GM18502 (cell line): ENCODE measurements around the gene RCC1.
"Not testable (repeated sequence)": the region's sequence is repeated elsewhere in the genome, so short reads cannot be mapped to it uniquely, and the experiment has no call there.

Experiments
- ATAC-seq: cut with Tn5 transposase; IDR thresholded peaks from one replicate; pipeline ENCODE4 v1.9.1; 2021; ENCODE audit warnings: mild to moderate bottlenecking; ENCODE audit not compliant: unreplicated experiment, poor library complexity

The RCC1 gene

GRCh38 chr1:28540651-28541050 lies 34.8 kb downstream of the RCC1 start:
- no peak for ATAC-seq

- not testable (repeated sequence) for ATAC-seq
Measured at GRCh38 chr1:28541414-28542015, 35.7 kb downstream of the RCC1 start.

DNA sequence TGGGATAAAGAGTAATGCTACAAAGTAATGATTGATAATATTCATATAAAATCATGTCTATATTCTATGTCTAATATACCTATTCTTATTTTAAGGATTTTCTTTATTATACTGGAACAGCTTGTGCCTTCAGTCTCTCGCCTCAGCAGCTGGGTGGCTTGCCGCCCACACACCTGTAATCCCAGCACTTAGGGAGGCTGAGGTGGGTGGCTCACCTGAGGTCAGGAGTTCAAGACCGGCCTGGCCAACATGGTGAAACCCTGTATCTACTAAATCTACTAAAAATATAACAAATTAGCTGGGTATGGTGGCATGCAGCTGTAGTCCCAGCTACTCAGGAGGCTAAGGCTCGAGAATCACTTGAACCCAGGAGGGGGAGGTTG lies 39.4 kb downstream of the RCC1 start:
- no peak for ATAC-seq

DNA sequence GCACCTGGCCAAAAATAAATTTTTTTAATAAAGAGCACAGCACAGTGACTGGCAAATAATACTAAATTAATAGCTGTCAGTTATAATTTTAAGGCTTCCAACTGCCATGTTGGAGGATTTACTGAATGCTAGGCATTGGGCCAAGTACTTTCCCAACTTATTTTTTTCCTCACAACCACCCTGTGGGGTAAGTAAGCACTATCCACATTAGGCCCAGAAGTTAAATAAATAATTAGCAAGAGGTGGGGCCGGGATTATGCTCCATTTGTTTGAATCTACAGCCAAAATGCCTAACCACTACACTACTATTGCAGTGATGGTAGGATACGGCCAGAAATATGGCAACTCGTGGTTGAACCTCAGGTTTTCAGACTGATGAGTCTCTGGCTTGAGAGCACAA lies 42.5 kb downstream of the RCC1 start:
- no peak for ATAC-seq

- no peak for ATAC-seq
Measured at GRCh38 chr1:28551381-28551780, 45.5 kb downstream of the RCC1 start.

DNA sequence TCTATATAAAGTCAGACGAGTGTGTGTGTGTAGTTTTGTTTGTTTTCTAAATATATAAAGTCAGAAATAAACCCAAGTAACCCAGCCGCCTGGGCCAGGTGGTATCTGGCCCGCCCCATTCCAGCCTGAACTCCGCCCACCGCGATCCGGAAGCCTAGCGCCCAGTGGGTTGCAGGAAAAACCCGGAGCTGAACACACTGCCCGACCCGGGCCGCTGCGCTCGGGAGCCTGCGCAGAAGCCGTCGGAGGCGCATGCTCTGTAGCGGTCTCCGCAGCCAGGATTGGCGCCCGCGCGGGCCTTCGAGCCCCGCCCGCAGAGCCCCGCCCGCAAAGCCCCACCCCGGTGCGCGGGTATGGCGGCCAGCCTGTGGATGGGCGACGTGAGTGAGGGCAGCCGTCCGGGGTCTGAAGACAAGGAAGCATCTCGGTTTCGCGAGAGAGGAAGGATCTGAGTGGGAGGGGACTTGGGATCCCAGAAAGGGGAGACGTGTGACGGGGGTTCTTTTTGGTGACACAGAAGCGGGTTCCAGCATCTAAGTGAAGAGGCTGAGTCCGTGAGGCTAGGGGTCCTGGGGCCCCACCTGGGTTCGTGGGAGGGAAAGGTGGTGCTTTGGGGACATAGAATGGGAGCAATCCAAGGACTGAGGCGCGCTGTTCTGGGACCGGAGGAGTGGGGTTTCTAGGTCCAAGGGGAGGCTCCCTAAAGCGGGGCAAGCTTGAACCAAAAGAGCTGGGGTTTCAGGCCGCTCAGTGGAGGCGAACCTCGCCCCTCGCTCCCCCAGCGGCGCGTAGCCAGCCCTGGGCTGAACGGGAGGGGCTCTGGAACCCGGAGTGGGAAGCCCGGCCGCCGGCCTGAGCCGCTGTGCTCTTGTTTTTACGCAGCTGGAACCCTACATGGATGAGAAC lies 47.2 kb downstream of the RCC1 start, which contains the start of gene TRNAU1AP:
Gene TRNAU1AP, plus strand, starts transcription at position 328 of the 906 bp plus-strand sequence. Its CDS starts 26 bp downstream, at position 354.
- ATAC-seq = peak; percentile 88

DNA sequence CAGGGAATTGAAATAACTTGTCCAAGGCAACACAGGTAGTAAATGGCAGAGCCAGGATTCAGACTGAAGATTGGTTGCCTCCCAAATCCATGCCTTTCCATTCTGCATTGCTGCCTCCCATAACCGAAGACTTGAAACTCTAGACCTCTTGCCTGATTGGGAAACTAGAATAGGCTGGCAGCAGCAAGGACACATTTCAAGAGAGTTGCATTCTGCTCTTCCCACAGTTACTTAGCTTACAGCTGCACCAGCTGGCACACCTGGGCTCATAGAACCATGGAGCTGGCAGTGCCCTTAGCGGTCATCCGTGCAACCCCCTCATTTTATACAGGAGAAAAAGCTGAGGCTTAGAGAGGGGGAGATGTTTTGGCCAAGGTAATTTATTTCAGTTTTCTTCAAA lies 55.0 kb downstream of the RCC1 start:
- no peak for ATAC-seq

DNA sequence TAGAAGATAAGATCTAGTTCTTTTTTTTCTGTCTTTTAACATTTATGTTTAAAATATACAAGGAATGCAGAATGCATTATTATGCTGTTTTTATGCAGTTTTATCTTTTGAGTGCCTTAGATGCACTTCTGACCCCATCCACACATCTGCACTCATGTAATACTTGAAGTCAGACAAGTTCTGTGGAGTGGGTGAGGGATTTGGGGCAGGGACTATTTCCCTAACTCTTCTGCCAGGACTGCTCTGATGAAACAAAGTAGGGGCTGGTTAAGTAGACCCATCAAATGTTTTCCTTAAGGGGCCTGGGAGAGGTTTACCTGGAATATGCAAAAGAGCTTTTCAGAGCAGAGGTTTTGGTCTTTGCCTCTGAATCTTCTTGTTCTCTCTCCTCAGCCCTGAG lies 58.5 kb downstream of the RCC1 start:
- no peak for ATAC-seq

GRCh38 chr1:28565040-28565439 lies 59.2 kb downstream of the RCC1 start:
- no peak for ATAC-seq

DNA sequence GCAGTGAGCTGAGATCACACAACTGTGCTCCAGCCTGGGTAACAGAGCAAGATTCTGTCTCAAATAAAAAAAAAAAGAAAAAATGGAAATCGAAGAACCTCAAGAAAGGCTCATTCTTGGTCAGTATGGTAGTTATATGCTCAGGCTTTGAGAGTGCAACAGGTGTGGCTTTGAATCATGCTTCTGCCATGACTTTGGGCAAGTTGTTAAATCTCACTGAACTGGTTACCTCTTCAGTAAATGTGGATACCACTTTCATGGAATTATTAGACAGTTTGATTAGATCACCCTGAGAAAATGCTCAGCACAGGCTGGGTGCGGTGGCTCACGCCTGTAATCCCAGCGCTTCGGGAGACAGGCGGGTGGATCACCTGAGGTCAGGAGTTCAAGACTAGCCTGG lies 59.9 kb downstream of the RCC1 start:
- no peak for ATAC-seq

GRCh38 chr1:28566931-28567330 lies 61.1 kb downstream of the RCC1 start:
- no peak for ATAC-seq

DNA sequence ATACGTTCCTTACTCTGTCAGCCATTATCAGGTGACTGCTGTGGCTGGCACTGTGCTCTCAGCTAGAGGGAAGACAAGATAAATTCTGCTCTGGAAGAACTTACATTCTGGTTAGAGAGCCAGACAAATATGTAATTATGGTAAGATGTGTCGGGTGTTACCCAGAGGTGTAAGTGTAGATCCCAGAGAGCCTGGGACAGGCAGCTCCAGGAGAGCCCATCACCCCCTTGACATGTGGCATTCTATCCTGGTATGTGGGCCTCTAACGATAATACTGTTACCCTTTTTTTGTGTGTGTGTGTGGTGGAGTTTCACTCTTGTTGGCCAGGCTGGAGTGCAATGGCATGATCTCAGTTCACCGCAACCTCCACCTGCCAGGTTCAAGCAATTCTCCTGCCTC lies 66.1 kb downstream of the RCC1 start:
- no peak for ATAC-seq

GRCh38 chr1:28572891-28573290 lies 67.0 kb downstream of the RCC1 start:
- ATAC-seq = not testable (repeated sequence)

DNA sequence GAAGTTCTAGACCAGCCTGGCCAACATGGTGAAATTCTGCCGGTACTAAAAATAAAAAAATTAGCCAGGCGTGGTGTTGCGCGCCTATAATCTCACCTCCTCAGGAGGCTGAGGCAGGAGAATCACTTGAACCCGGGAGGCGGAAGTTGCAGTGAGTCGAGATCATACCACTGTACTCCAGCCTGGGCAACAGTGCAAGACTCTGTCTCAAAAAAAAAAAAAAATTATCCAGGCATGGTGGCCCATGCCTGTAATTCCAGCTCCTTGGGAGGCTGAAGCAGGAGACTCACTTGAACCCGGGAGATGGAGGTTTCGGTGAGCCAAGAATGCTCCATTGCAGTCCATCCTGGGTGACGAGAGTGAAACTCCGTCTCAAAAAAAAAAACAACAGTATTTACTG lies 67.7 kb downstream of the RCC1 start:
- ATAC-seq = no peak

GRCh38 chr1:28577052-28577678 lies 71.3 kb downstream of the RCC1 start:
- ATAC-seq = no peak

- ATAC-seq = no peak
Measured at GRCh38 chr1:28577738-28578536, 72.1 kb downstream of the RCC1 start.

DNA sequence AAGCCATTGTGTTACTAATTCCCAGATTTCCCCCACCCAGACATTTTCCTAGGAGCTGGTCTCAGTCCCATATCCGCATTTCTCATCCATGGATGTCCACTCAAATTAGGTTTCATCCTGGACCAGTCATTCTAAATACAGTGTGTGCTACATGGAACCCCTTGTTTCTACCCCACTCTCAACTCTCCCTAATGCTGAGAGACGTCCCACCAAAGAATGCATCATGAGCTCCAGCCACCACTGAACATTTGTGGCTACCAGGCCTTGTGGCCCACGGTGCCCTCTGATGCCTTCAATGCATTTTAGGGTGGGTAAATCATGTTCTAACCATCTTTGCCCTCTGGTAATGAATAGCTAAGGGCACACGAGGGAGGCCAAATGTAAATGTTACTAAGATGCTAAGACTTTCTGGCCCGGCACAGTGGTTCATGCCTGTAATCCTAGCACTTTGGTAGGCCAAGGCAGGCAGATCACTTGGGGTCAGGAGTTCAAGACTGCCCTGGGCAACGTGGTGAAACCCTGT lies 72.9 kb downstream of the RCC1 start:
- ATAC-seq = no peak

- ATAC-seq = no peak
Measured at GRCh38 chr1:28579401-28579800, 73.6 kb downstream of the RCC1 start.

DNA sequence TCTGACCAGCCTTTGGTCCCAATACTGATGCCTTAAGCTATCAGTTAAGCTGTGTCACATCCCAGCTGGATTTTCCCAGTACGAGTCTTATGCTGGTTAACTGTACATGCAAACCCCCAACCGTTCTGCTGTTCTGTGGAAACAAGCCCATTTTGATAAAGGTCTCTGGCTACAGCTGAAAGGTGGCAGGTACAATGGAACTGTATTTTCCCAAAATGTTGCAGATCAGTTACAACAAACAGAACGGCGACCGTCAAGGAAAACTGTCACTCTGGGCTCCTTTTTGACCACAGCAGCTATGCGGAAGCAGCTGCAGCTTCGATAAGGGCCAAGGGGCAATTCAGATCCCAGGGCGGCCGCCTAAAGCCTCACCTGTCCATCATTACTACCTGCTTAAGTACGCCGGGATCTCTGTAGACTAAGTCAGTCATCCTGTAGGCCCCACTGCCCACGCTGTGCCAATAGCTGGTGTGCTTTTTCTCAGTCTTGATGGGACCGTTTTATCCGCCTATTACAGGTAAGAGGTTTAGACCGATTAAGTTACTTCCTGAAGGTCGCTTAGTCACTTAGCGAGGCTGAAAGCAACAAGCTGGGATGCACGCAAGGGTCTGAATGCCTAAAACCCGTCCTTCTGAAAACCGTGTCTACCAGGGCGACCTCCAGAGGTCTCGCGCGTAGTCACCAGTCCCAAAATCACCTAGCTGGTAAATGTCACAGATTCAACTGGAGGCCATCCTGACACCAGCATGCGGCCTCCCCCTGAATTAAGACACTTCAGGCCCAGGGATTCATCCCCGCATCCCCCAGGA lies 75.1 kb downstream of the RCC1 start:
- peak; percentile 24 for ATAC-seq
